GM12892 (cell line): ENCODE measurements around the gene PPM1L.

Source experiments
- POLR2A ChIP-seq: IDR thresholded peaks from 2 replicates; pipeline ENCODE4 v1.6.1; 2011; ENCODE audit warnings: low read depth, low read length, control low read depth
- POLR2AphosphoS5 ChIP-seq: IDR thresholded peaks from 2 replicates; pipeline ENCODE4 v1.6.1; 2011; ENCODE audit warnings: low read depth, low read length, control low read depth
- TAF1 ChIP-seq: IDR thresholded peaks from 2 replicates; pipeline ENCODE4 v1.6.1; 2011; ENCODE audit warnings: low read depth, mild to moderate bottlenecking, control low read depth, low read length, borderline replicate concordance

DNA sequence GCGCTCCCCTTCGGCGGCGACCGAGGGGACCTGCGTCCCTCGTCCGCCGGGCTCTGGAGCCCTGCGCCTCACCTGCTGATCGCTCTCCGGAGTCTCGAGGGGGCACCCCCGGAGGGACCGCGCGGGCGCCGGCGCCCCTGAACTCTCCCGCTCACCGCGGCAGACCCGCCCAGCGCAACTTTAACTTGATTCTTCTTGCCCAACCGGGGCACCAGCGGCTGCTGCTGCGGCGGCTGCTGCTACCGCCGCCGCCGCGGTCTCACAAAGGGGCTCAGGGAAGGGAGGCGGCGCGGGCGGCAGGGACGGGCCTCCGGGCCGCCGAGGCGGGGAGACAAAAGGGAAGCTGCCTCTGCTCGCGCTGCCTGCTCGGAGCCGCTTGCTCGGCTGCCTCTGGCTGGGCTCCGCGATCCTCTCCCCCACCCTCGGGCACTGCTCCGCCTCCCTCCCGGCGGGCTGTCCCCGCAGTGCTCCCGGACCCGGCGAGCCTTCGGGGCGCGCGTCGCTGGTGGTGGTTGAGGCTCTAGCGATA lies at the start of gene PPM1L:
- TF ChIP-seq TAF1 = no peak
- TF ChIP-seq POLR2AphosphoS5 = no peak
- no peak for TF ChIP-seq POLR2A
